ENCODE results near the gene CSGALNACT2.

DNA sequence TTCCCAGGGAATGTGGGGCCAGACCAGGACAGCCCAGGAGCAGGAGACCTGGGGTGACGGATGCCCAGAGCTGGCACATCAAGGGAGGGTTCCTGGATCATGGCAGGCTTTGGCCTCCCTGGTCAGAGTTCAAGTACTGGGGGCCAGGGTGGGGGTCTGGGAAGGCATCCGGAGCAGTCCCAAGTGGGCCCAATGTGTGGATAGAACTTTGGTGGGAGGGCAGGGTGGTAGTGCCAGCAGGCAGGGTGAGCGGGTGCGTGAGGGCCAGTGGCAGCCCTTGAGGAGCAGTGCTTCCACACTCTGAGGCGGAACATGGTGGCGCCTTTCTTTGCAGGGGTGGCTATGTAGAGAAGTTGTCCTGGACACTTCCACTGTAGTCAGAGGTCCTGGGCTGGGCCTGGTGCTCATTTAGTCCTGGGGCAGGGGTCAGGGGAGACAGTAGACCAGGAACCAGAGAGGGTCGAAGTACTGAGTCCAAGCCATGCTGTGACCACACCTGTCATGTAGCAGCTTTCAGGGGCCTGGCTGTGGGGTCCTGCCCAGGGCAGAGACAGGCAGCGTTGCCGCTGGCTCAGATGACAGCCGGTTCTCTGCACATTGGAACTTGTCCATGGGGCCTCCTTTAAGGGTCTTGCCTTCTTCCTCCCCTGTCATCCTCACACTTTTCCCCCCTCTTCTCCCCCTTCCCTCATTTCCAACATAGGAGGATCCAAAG is 22.2 kb upstream of the CSGALNACT2 start:
- TF ChIP-seq, protein P1, sequence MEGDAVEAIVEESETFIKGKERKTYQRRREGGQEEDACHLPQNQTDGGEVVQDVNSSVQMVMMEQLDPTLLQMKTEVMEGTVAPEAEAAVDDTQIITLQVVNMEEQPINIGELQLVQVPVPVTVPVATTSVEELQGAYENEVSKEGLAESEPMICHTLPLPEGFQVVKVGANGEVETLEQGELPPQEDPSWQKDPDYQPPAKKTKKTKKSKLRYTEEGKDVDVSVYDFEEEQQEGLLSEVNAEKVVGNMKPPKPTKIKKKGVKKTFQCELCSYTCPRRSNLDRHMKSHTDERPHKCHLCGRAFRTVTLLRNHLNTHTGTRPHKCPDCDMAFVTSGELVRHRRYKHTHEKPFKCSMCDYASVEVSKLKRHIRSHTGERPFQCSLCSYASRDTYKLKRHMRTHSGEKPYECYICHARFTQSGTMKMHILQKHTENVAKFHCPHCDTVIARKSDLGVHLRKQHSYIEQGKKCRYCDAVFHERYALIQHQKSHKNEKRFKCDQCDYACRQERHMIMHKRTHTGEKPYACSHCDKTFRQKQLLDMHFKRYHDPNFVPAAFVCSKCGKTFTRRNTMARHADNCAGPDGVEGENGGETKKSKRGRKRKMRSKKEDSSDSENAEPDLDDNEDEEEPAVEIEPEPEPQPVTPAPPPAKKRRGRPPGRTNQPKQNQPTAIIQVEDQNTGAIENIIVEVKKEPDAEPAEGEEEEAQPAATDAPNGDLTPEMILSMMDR (IDR thresholded peaks at IDR 0.05 in 2 of 3, conservative IDR thresholded peaks at IDR 0.05 in 1 of 3; ENCODE audit: control insufficient read depth in 2 of 3, extremely low read depth in 1 of 3, insufficient read depth in 1 of 3, low read depth in 3 of 3, low read length in 3 of 3): no peak
- TF ChIP-seq BCL3 (IDR thresholded peaks at IDR 0.05; ENCODE audit: borderline replicate concordance, insufficient read depth, low read depth, low read length, poor library complexity, severe bottlenecking): no peak
- no peak for TF ChIP-seq POLR2AphosphoS5 (IDR thresholded peaks at IDR 0.05; ENCODE audit: low read length)
- TF ChIP-seq CBX5 (IDR thresholded peaks at IDR 0.05; ENCODE audit: low read depth): no peak
- no peak for TF ChIP-seq IRF4 (IDR thresholded peaks at IDR 0.05; ENCODE audit: low read depth, low read length)
- no peak for TF ChIP-seq GATAD2B (conservative IDR thresholded peaks at IDR 0.05; ENCODE audit: low read depth)
- no peak for TF ChIP-seq ZNF274 (IDR thresholded peaks at IDR 0.05; ENCODE audit: insufficient read depth, insufficient read length)
- TF ChIP-seq HDAC2 (IDR thresholded peaks at IDR 0.05): no peak
- no peak for TF ChIP-seq PML (IDR thresholded peaks at IDR 0.05; ENCODE audit: low read length)
